ENCODE results near the gene OGDH.

The OGDH gene

DNA sequence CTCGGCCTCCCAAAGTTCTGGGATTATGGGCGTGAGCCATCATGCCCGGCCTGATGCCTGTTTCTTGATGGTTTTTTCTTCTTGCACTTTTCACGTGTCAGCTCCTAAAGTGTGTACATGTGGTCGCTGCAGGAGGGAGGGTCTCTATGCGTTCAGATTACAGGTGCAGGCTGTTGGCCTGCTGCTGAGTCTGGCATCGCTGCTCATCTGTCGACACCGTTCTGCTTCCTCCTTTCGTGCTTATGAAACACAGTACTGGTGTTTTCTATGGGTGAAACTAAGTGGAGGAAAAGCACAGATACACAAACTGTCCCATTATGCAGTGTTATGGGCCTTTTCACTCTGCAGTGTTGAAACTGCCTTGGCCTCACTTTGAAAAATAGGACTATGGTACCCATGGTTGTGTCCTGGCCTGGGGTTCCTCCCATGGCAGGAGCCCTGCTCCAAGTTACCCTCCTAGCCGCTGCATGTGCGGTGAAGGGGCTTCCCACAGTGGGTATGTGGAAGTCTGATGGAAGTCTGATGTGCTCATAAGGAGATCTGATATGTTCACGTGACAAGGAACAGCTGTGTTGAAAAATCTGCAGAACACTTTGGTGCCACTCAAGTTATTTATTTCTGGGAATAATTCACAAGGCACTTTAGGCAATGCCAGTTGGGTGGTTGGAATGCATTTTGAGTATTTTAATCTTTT, 23.5 kb downstream of the OGDH start:
- ATAC-seq (ENCODE audit: low read depth) (no peak), DNase-seq (ENCODE audit: low spot score) (no peak)
- Histone ChIP-seq H3K36me3 (ENCODE audit: low read depth) (peaks cover 61% of the 10 kb centered on the region), H3K27ac (ENCODE audit: poor library complexity, severe bottlenecking) (no peak overlapping the region), H3K4me3 (ENCODE audit: severe bottlenecking) (no peak overlapping the region), H3K27me3 (ENCODE audit: insufficient read depth, poor library complexity, severe bottlenecking) (no peaks in the 10 kb centered on the region), H3K4me1 (ENCODE audit: insufficient read depth, poor library complexity, severe bottlenecking) (peaks cover 10% of the 10 kb centered on the region), H3K9me3 (ENCODE audit: severe bottlenecking) (no peaks in the 10 kb centered on the region)
- TF ChIP-seq, protein P1, sequence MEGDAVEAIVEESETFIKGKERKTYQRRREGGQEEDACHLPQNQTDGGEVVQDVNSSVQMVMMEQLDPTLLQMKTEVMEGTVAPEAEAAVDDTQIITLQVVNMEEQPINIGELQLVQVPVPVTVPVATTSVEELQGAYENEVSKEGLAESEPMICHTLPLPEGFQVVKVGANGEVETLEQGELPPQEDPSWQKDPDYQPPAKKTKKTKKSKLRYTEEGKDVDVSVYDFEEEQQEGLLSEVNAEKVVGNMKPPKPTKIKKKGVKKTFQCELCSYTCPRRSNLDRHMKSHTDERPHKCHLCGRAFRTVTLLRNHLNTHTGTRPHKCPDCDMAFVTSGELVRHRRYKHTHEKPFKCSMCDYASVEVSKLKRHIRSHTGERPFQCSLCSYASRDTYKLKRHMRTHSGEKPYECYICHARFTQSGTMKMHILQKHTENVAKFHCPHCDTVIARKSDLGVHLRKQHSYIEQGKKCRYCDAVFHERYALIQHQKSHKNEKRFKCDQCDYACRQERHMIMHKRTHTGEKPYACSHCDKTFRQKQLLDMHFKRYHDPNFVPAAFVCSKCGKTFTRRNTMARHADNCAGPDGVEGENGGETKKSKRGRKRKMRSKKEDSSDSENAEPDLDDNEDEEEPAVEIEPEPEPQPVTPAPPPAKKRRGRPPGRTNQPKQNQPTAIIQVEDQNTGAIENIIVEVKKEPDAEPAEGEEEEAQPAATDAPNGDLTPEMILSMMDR (IDR thresholded peaks at IDR 0.05; ENCODE audit: poor library complexity, severe bottlenecking) = no peak

DNA sequence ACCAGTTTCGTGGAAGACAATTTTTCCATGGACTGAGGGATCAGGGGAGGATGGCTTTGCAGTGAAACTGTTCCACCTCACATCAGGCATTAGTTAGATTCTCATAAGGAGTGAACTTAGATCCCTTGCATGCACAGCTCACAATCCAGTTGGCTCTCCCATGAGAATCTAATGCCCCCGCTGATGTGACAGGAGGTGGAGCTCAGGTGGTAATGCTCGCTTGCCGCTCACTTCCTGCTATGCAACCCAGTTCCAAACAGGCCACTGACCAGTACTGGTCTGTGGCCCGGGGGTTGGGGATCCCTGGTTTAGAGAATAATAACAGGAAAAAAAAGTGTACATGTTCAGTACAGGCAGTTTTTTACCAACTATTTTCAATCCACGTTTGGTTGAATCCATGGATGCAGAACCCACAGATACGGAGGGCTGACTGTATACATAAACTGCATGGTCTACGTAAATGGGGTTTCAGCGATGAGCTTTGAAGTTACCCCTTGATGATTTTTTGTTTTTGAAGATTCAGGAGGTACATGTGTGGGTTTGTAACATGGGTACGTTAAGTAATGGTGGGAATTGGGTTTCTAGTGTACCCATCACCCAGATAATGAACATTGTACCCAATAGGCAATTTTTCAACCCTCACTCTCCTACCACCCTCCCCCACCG, 24.5 kb downstream of the OGDH start:
- H3K4me3 ChIP-seq (ENCODE audit: severe bottlenecking) = no peak overlapping the region
- TF ChIP-seq, protein P1 (IDR thresholded peaks at IDR 0.05; ENCODE audit: poor library complexity, severe bottlenecking) = no peak
- H3K27ac ChIP-seq (ENCODE audit: poor library complexity, severe bottlenecking) = no peak overlapping the region

DNA sequence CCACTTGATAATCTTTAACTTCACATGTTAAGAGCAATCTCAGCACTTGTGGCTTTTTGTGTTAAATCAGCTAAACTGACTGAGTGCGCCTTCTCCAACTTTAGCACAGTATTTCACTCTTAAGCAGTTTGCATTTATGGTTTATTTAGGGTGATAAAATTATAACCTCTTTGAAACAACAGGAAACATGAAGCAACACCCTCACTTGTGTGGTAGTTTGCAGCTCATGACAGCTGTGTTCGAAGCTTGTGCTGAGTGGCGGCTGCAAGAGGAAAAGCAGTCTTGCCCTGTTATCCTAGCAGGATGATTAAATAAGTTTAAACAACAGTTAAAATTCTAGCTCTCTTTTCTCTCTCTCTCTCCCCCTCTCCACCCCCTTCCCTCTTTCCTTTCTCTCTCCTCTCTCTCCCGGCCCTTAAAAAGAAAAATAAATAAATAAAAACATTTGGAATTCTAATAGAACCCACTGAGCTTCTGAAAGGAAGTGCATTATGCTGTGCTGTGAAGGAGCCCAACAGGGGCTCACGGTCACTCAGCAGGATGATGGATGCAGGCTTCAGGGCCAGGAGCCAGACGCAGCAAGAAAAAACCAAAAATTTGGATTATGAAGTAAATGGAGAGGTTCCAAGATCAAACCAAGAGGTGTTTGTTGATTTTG, 25.2 kb downstream of the OGDH start:
- H3K4me3 ChIP-seq (ENCODE audit: severe bottlenecking) = no peak overlapping the region
- TF ChIP-seq, protein P1 (IDR thresholded peaks at IDR 0.05; ENCODE audit: poor library complexity, severe bottlenecking) = no peak
- H3K4me1 ChIP-seq (ENCODE audit: insufficient read depth, poor library complexity, severe bottlenecking) = peaks cover 10% of the 10 kb centered on the region
- H3K27me3 ChIP-seq (ENCODE audit: insufficient read depth, poor library complexity, severe bottlenecking) = no peaks in the 10 kb centered on the region
- no peaks in the 10 kb centered on the region for H3K9me3 ChIP-seq (ENCODE audit: severe bottlenecking)
- DNase-seq (ENCODE audit: low spot score) (no peak), ATAC-seq (ENCODE audit: low read depth) (no peak)
- H3K27ac ChIP-seq (ENCODE audit: poor library complexity, severe bottlenecking) = no peak overlapping the region
- peaks cover 44% of the 10 kb centered on the region for H3K36me3 ChIP-seq (ENCODE audit: low read depth)

More for the DNA sequence above, 24.5 kb downstream of the OGDH start:
- H3K9me3 ChIP-seq (ENCODE audit: severe bottlenecking) = no peaks in the 10 kb centered on the region
- peaks cover 10% of the 10 kb centered on the region for H3K4me1 ChIP-seq (ENCODE audit: insufficient read depth, poor library complexity, severe bottlenecking)
- H3K36me3 ChIP-seq (ENCODE audit: low read depth) = peaks cover 51% of the 10 kb centered on the region
- H3K27me3 ChIP-seq (ENCODE audit: insufficient read depth, poor library complexity, severe bottlenecking) = no peaks in the 10 kb centered on the region
- ATAC-seq (ENCODE audit: low read depth) (no peak), DNase-seq (ENCODE audit: low spot score) (no peak)

DNA sequence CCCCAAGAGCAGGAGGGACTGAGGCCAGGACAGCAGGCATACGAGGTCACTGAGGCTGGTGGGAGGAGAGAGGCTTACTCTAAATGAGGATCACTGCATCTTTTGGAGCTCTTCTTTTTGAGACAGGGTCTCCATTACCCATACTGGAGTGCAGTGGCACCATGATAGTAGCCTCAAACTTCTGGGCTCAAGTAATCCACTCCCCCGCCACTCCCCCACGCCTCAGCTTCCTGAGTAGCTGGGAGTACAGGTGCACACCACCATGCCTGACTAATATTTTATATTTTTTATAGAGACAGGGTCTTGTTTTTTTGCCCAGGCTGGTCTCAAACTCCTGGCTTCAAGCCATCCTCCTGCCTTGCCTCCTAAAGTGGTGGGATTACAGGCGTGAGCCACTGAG, 25.8 kb downstream of the OGDH start:
- H3K36me3 ChIP-seq (ENCODE audit: low read depth) = peaks cover 38% of the 10 kb centered on the region
- ATAC-seq (ENCODE audit: low read depth) = no peak

More for the DNA sequence above, 25.8 kb downstream of the OGDH start:
- TF ChIP-seq, protein P1 (IDR thresholded peaks at IDR 0.05; ENCODE audit: poor library complexity, severe bottlenecking) = no peak
- DNase-seq (ENCODE audit: low spot score) = no peak
- H3K4me1 ChIP-seq (ENCODE audit: insufficient read depth, poor library complexity, severe bottlenecking) = peaks cover 10% of the 10 kb centered on the region
- H3K27me3 ChIP-seq (ENCODE audit: insufficient read depth, poor library complexity, severe bottlenecking) = no peaks in the 10 kb centered on the region
- H3K4me3 ChIP-seq (ENCODE audit: severe bottlenecking) = no peak overlapping the region
- H3K27ac ChIP-seq (ENCODE audit: poor library complexity, severe bottlenecking) = no peak overlapping the region
- no peaks in the 10 kb centered on the region for H3K9me3 ChIP-seq (ENCODE audit: severe bottlenecking)
